NT2/D1 (cell line): ENCODE measurements around the gene PGGHG.

Experiments used
- SUZ12 ChIP-seq: IDR thresholded peaks from 2 replicates; pipeline ENCODE4 v1.6.1; 2011; ENCODE audit not compliant: insufficient read length, insufficient read depth; ENCODE audit errors: extremely low read depth
- YY1 ChIP-seq: IDR thresholded peaks from 2 replicates; pipeline ENCODE4 v1.6.1; 2011; ENCODE audit not compliant: insufficient read length, insufficient read depth
- ZNF274 ChIP-seq: IDR thresholded peaks from 2 replicates; pipeline ENCODE4 v1.6.1; 2011; ENCODE audit warnings: mild to moderate bottlenecking, low read depth, low read length

DNA sequence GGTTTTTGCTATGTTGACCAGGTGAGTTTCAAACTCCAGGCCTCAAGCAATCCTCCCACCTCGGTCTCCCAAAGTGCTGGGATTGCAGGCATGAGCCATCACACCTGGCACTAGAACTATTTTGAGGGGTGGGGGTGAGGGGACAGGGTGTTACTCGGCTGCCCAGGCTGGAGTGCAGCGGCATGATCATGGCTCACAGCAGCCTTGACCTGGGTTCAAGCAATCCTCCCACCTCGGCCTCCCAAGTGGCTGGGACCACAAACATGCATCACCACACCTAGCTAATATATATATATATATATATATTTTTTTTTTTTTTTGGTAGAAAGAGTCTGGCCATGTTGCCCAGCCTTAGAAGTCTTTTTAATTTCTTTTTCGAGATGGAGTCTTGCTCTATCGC lies 48.8 kb downstream of the PGGHG start:
- TF ChIP-seq SUZ12, result no peak
- no peak for TF ChIP-seq YY1
- TF ChIP-seq ZNF274, result no peak
